ENCODE results near the gene MRPS6. TPM values are rescaled to one million over a fixed set of nuclear protein-coding genes. Genes with fewer than 3 reads are reported as not detected.

The MRPS6 gene
- total RNA-seq, 2 donors from 2014 or later, result 66.6 to 76.9 TPM

DNA sequence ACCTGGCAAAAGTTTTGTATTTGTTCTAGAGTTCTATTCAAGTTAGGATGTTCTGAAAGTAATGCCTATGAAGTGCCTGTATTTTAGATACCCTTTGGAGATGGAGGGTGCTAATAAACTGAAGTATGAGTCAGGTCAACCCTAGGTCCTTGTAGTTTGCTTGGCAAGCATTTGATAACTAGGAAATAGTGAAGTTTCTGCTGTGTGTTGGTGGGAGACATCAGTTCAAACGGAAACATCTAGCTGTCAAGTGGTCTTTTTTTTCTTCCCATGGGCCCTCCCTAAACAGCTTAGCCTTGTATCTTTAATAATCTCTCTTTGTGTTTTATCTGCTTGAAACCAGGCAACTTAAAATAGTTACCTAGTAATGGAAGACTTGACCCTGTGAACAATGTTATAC is 4.5 kb downstream of the MRPS6 start:
- peaks cover 11% of the 10 kb centered on the region for H3K4me1 ChIP-seq
- no peak overlapping the region for H3K4me3 ChIP-seq
- no peak overlapping the region for H3K27ac ChIP-seq
- intact Hi-C loops (cut with DNase I), result loop anchor here (10.0 kb wide), 1 partner anchor 133 kb away; no protein-coding TSS in a partner anchor
- TF ChIP-seq, protein P1, sequence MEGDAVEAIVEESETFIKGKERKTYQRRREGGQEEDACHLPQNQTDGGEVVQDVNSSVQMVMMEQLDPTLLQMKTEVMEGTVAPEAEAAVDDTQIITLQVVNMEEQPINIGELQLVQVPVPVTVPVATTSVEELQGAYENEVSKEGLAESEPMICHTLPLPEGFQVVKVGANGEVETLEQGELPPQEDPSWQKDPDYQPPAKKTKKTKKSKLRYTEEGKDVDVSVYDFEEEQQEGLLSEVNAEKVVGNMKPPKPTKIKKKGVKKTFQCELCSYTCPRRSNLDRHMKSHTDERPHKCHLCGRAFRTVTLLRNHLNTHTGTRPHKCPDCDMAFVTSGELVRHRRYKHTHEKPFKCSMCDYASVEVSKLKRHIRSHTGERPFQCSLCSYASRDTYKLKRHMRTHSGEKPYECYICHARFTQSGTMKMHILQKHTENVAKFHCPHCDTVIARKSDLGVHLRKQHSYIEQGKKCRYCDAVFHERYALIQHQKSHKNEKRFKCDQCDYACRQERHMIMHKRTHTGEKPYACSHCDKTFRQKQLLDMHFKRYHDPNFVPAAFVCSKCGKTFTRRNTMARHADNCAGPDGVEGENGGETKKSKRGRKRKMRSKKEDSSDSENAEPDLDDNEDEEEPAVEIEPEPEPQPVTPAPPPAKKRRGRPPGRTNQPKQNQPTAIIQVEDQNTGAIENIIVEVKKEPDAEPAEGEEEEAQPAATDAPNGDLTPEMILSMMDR (IDR thresholded peaks at IDR 0.05), result no peak
- no peaks in the 10 kb centered on the region for H3K36me3 ChIP-seq
- H3K9ac ChIP-seq (ENCODE audit: low read depth in 2 of 2, low read length in 2 of 2), result no peak overlapping the region
- no peaks in the 10 kb centered on the region for H3K9me3 ChIP-seq
- no peaks in the 10 kb centered on the region for H3K27me3 ChIP-seq
- DNase-seq, result no peak

DNA sequence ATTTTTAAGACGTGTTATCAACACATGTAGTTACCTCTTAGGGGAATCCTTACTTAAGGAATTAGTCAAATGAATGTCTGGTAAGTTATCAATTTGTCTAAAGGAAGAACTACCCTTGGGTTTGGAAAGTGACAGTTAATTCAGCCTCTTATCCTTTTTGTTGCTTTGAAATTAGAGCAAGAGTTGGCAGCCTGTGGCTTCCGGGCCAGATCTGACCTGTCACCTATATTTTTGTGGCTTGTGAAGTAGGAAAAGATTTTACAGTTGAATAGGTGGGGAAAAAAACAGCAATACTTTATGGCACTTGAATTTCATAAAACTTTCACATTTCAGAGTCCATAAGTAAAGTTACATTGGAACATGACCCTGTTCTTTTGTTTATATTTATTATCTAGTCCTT is 5.5 kb downstream of the MRPS6 start:
- Histone ChIP-seq H3K27me3 (no peaks in the 10 kb centered on the region), H3K27ac (peak overlapping the region; percentile 42), H3K4me3 (no peak overlapping the region), H3K36me3 (no peaks in the 10 kb centered on the region), H3K9ac (ENCODE audit: low read depth in 2 of 2, low read length in 2 of 2) (no peak overlapping the region), H3K4me1 (peaks cover 11% of the 10 kb centered on the region), H3K9me3 (no peaks in the 10 kb centered on the region)
- TF ChIP-seq, protein P1 (IDR thresholded peaks at IDR 0.05), result no peak
- peak; percentile 67 for DNase-seq
- intact Hi-C loops (cut with DNase I), result loop anchor here (10.0 kb wide), 1 partner anchor 134 kb away; no protein-coding TSS in a partner anchor

DNA sequence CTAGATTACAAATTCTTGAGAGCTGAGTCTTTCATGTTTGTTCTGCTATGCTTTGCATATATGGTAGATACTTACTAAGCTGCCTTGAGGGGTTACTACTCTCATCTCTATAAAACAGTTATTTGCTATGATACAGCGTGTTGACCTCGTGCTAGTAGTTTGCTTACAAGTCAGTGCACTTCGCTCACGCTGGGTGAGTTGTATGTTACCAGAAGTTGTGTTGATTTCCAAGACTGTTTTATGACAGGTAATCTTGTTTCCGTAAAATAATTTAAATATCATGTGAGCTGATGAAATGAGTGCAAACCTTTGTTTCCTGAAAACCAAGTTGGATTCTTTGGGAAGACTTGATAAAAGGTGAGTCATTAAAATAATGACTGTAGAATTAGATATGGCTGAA is 7.3 kb downstream of the MRPS6 start:
- no peaks in the 10 kb centered on the region for H3K27me3 ChIP-seq
- peaks cover 11% of the 10 kb centered on the region for H3K4me1 ChIP-seq
- intact Hi-C loops (cut with DNase I), result no loop called here
- H3K36me3 ChIP-seq, result no peaks in the 10 kb centered on the region
- TF ChIP-seq, protein P1 (IDR thresholded peaks at IDR 0.05), result no peak
- H3K4me3 ChIP-seq, result no peak overlapping the region
- H3K9me3 ChIP-seq, result no peaks in the 10 kb centered on the region
- no peak for DNase-seq
- no peak overlapping the region for H3K27ac ChIP-seq
- no peak overlapping the region for H3K9ac ChIP-seq (ENCODE audit: low read depth in 2 of 2, low read length in 2 of 2)

DNA sequence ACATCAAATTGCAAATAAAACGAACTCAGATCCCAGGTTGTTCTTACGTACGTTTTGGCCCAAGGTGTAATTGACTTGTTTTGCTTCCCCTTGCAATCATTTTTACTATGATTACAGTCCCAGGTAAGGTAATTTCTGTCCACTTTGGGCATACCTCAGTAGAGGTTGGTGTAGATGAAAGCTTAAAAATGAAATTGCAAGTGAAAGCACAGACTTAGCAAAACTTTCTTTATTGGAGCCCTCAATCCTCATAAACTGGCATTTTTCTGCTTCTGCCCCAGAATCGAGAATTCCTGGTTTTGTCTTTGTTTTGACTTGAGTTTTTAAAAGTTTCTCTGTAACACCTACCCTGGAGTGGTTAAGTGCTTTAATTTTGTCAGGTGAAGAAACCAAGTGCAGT is 9.4 kb downstream of the MRPS6 start:
- no peak overlapping the region for H3K9ac ChIP-seq (ENCODE audit: low read depth in 2 of 2, low read length in 2 of 2)
- peaks cover 11% of the 10 kb centered on the region for H3K4me1 ChIP-seq
- TF ChIP-seq, protein P1 (IDR thresholded peaks at IDR 0.05), result no peak
- no peak for DNase-seq
- no peaks in the 10 kb centered on the region for H3K36me3 ChIP-seq
- H3K9me3 ChIP-seq, result no peaks in the 10 kb centered on the region
- H3K27me3 ChIP-seq, result no peaks in the 10 kb centered on the region
- no peak overlapping the region for H3K27ac ChIP-seq
- no peak overlapping the region for H3K4me3 ChIP-seq
- intact Hi-C loops (cut with DNase I), result no loop called here

DNA sequence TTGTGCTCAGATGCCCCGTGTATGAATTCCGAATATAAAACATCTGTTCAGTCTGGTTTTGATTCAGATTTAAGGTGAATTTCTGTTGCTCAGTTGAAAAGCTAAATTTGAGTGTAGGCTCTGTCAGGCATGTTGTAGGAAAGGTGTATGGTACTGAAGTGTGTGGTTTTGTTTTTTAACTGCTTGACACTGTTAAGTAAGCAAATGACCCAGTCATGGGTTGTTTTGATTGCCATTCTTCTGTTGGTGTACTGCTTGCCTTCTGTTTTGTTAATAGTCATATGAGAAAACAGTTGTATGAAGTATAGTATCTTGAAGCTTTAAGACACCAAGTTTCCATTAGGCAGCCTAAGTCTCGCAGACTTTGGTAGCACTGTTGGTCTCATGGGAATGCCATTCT is 10.0 kb downstream of the MRPS6 start:
- peaks cover 11% of the 10 kb centered on the region for H3K4me1 ChIP-seq
- no peak for DNase-seq

More for the DNA sequence above, 10.0 kb downstream of the MRPS6 start:
- Histone ChIP-seq H3K27me3 (no peaks in the 10 kb centered on the region), H3K9me3 (no peaks in the 10 kb centered on the region), H3K27ac (no peak overlapping the region), H3K36me3 (no peaks in the 10 kb centered on the region), H3K4me3 (no peak overlapping the region), H3K9ac (ENCODE audit: low read depth in 2 of 2, low read length in 2 of 2) (no peak overlapping the region)
- intact Hi-C loops (cut with DNase I), result no loop called here
- TF ChIP-seq, protein P1 (IDR thresholded peaks at IDR 0.05), result no peak

Data from colonic mucosa (tissue), 4 donors.